NCI-H2107 (cell line): ENCODE data around the gene ZMYND10.
"Not testable (repeated sequence)": the region's sequence is repeated elsewhere in the genome, so short reads cannot be mapped to it uniquely, and the experiment has no call there.

Experiments used
- DNase-seq: peaks from one replicate; lab custom pipeline; 2025; lab: John Stamatoyannopoulos, UW

Gene ZMYND10

GRCh38 chr3:50325113-50325480 is 20.4 kb downstream of the ZMYND10 start:
- no peak for DNase-seq

DNA sequence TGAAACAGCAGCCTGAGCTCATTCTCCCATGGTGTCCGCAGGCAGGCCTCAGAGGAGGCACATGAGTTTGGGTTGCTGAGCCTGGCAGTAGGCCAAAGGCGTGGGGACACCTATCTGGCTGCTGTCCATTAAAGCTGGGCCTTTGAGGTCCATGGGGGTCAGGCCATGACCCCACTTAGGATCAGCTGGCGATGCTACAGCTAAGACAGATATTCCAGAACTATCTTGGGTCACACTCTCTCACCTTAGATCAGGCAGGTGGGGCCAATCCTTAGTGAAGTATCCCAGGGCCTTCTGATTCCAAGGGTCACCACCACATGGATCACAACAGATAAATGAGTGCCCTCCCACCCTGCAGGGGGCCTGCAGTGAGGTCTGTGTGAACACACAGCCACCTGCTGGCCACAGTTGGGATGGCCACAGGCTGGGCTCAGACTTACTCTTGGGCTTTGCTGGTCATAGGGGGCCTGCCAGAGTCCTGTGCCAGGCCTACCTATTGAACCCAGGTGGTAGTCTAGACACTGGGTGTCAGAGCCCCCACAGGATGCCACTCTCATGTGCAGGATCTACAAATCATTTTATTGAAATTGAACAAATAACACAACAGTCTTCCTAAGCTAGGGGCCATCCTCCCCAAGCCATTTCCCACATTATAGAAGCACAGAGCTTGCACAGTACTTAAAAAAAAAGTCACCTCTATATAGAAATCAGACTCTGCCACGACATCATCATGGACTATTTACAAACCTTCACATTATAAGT is 21.0 kb downstream of the ZMYND10 start:
- DNase-seq, result no peak

- DNase-seq, result no peak
These were observed 21.8 kb downstream of the ZMYND10 start for GRCh38 chr3:50323614-50324199.

GRCh38 chr3:50323092-50323600 is 22.4 kb downstream of the ZMYND10 start:
- DNase-seq, result no peak

DNA sequence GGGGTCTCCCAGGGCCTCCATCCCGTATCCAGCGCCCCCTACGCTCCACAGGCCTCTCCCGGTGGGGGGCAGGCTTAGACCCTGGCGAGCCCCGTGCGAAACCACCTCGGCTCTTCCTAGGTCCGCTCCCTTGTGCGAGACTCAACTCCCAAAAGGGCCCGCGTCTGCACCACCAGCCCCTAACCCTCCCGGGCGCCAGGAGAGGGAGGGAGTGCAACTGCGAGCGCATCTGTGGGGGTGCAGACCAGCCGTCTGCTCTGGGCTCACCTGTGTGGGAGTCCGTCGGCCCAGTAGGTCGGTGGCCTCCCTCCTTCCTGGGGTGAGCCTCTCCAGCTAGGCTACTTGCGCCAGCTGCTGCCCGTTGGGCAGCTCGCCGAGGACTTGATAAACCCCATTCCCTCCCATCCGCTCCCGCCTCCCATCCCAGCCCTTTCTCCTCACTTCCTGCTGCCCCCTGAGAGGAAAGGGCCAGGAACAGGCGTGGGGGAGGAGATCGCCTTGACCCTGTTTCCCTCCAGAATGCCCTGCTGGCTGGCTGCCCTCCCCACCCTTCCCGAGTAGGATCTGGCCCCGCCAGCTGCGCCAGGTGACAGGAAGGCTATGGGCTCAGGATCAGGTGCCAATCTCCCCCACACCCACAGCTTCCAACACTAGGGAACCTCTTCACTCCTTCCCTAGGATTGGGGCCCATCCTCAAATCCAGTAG is 23.0 kb downstream of the ZMYND10 start, which contains the start of gene HYAL2:
HYAL2 (minus strand) TSS at position 360 of the 706 bp plus-strand sequence. CDS start 2,256 bp downstream, outside the sequence.
- DNase-seq, result no peak

DNA sequence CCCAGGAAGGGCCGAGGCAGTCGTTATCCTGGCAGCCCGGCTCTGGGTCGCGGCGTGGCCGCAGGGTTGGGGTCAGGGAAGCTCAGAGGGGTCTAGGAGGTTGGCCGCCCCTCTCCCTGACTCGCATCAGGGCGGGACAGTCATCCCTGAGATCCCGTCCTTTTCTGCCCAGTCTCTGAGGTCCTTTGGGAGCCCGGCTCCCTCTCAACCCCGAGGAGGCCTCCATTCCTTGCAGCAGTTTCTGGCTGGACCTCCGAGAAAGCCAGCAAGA is 23.5 kb downstream of the ZMYND10 start:
- DNase-seq, result no peak

DNA sequence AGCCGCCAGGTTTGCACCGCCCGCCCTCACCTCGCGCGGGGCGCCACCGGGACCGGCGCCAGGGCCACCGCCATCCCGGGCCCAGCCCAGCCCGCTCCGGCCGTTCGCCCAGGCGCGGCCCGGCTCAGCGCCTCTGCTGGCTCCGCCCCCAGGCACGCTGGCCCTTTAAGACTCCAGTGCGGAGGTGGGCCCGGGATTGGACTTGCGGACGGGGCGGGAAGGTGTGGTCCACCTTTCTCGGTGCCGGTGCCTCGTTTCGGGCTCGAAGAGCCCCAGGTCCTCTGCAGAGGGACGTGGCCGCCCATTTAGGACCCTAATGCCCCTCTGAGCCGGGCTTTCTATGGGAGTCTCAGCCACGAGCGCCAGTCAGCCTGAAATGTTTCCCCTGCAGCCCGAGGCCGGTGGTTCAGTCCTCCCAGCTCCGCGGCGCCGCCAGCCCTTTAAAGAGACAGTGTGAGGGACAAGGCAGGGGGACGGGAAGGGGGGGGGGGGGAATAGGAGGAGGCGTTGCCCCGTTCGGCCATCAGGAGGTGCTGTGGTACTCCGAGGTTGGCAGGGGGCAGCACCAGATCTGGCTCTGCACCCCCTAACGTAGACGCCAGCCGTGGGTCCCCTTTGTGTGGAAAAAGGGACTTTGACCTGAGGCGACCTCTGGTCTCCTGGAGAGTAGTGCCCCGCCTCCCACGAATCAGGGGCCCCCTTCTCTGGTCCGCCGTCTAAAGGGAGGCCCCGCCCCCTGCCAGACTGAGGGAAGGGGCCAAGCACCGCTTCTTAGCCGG is 24.0 kb downstream of the ZMYND10 start:
- peak; percentile 51 for DNase-seq

DNA sequence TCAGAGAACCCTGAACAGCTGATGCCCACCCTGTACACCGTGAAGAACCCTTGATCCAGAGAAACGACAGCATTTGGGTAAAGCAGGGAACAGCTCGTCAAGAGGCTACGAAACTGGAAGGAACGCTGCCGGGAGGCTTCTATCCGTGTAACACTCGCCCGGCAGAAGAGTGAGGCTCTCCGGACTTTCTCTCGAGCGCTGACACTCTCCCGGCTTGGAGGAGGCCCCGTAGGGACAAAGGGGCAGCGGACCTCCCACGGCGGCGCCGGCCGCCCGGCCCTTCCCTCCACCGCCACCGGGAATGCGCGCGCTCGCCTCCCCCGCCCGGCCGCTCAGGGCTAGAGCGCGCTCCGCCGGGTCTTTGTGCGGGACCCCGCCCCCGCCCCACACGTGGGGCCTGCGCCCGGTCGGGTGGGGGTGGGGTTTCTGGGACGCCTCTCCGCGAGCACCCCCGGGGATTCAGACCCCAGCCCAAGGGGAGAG is 24.6 kb downstream of the ZMYND10 start:
- DNase-seq, result no peak

DNA sequence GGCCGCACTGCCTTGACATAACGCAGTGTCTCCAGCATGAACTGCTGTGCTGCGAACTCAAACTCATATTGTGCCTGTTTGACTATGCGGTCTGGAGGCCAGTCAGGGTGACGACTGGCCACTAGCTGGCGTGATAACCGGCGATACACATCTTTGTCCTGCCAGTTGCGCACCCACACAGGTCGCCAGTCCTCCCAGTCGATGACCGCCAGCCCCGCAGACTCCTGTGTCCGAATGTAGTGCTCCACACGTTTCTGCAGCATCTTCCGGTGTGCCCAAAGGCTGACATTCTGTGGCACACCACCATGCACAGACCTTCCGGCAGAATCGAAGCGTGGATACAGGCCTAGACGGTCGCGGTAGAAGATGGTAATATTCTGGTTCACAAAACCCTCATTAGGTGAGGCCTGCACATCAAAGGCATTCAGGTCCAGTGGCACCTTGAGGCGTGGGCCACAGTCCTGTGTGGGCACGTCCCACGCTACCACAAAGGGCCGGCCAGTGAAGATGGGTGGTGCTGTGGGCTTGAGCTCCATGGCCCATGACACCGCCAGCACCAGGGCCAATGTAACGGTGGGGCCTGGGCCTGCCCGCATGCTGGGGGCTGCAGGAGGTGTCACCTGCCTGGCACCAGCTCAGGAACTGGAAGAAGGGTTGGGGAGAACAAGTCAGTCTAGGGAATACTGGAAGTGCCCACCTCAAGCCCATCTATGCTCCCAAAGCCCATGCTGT is 25.5 kb downstream of the ZMYND10 start:
- DNase-seq, result no peak

DNA sequence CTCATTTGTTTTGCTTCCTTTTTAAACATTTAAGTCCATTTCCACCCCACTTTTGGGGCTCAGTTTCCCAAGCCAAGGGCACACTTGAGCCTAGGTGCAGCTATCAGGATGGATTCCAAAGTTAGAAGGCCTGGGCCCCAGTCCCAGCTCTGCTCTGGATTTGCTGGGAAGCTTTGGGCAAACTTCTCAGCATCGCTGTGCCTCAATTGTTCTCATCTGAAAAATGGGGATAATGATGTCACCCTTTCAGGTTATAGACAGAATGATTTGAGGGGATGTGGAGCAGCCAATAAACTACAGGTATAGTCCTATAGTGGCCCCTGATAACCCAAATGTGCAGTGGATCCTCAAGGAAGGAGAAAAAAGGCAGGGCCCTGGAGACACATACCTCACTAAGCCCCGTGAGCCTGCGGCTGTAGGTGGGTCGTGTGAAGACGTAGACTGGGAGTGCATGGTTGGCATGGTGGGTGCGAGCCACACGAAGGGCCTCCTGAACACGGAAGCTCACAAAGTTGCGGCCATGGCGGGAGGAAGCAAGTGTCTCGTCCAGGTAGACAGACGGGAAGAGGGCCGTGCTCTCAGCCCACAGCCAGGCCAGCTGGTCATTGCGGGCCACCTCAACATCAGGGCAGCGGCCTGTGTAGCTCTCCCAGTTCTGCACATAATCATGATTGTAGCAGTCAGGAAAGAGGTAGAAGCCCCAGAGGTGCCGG is 26.2 kb downstream of the ZMYND10 start:
- DNase-seq, result no peak

DNA sequence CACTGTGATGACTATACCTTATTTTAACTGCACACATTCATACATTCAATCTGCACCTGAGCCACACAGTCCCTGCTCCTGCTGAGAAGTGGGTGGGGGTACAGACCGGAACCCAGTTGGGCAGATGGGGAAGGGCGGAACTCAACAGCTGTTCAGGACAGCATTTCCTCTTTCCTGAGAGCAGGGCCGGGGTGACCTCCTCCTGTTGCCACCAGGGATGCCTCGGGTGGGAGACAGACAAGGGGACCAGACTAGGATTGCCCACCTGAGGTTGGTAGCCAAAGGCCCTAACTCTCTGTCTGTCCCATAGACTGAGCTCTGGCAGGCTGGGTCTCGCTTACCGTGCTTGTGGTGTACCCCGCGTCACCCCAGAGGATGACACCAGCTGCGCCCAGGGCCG is 26.9 kb downstream of the ZMYND10 start:
- DNase-seq, result no peak

- DNase-seq, result no peak
These were observed 27.4 kb downstream of the ZMYND10 start for GRCh38 chr3:50318163-50318562.

DNA sequence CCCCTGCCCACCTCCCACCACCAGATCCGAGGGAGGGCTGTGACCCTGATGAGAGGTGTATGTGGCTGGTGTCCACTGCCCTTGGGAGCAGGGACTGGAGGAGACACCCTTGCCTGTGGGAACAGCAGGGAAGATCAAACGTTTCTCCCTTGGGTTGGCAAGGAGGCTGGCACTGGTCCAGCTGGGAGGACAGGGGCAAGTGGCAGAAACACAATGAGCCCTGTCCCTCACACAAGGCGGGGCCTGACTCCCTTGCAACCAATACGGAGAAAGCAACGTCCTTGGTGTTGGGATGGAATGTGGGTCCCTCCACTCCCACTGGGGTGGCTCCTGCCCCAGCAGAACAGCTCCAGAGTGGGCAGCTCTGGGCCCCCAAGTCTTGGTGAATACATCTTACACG is 28.2 kb downstream of the ZMYND10 start:
- DNase-seq, result no peak

- DNase-seq, result no peak
These were observed 28.8 kb downstream of the ZMYND10 start for GRCh38 chr3:50316657-50317242.

GRCh38 chr3:50314816-50315215 is 30.7 kb downstream of the ZMYND10 start:
- no peak for DNase-seq

GRCh38 chr3:50314342-50314741 is 31.2 kb downstream of the ZMYND10 start:
- DNase-seq, result no peak

GRCh38 chr3:50312041-50312440 is 33.5 kb downstream of the ZMYND10 start:
- DNase-seq, result not testable (repeated sequence)

DNA sequence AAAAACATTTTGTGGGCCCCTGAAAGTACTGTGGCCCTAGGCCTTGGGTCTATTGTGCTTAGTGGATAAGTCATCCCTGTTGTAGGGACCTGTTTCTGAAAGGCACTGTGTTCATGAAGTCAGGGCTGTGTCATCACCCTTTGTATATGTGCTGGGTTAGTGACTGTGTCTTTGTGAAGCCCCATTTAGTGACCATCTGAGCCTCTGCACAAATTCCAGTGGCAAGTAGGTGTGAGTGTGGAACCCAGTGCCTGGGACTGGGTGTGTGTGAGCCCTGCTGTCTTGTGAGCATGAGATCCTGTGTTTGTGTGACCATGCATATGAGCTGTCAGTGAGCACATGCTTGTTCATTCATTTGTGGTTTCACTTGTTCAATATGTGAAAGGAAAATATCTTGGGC is 40.9 kb downstream of the ZMYND10 start:
- DNase-seq, result no peak

DNA sequence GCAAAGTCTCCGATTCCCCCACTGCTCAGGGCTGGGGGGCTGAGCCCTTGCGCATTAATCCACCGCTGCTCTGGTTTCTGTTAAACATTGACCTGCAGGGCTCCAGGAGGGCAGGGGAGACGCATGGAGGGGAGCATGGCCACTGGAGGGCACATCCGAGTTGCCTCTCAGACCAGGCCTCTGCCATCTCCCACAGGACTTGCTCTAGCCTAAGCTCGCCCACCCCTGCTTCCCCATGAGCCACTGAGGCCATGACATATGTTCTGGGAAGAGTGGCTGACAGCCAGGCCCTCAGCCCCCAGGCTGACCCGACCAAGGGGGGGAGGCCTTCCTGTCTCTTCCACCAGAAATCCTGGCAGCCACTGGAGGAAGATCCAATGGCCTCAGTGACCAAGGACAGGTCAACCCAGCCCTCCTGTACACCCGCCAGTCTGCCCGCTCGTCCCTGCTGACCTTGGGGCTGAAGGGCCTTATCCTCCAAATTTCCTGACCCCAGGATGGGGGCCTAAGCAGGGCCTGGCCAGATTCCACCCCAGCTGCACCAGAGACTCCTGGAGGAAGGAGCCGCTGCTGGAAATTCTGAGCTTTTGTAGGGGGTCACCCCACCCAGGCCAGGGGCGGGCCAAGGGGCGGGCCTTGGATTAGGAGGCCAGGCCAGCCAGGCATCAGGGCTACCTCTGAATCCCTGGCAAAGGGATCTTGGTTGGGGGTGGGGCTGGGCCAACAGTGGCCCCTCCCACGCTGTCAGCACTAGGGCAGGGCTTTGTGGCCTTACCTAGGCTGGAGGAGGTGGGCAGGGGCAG is 42.3 kb downstream of the ZMYND10 start, which contains the start of gene HYAL1:
HYAL1 (minus strand) TSS at position 562 of the 803 bp plus-strand sequence. CDS start 618 bp downstream, outside the sequence.
- DNase-seq, result no peak
